ENCODE results near the gene LDLR. TPM values are rescaled to one million over a fixed set of nuclear protein-coding genes. Genes with fewer than 3 reads are reported as not detected.
"Not testable (repeated sequence)": the region's sequence is repeated elsewhere in the genome, so short reads cannot be mapped to it uniquely, and the experiment has no call there.

LDLR gene
- total RNA-seq, 2 donors from 2014 or later, result 98.2 to 139 TPM

- ATAC-seq (no peak), DNase-seq (no peak)
- Mint-ChIP-seq H3K27me3 (no peaks in the 10 kb centered on the region), H3K4me3 (peak overlapping the region; percentile 91), H3K4me1 (peaks cover 24% of the 10 kb centered on the region), H3K27ac (peak overlapping the region; percentile 98), H3K36me3 (ENCODE audit: low read depth) (no peaks in the 10 kb centered on the region)
- H3K9me3 ChIP-seq (ENCODE audit: control insufficient read depth, low read length, poor library complexity, severe bottlenecking), result no peaks in the 10 kb centered on the region
These were observed 583 bp upstream of the LDLR start for GRCh38 chr19:11088506-11089253.

- Mint-ChIP-seq H3K4me1 (peaks cover 26% of the 10 kb centered on the region), H3K4me3 (peak overlapping the region; percentile 91), H3K27ac (peak overlapping the region; percentile 98)
- not testable (repeated sequence) for H3K36me3 Mint-ChIP-seq (ENCODE audit: low read depth); DNase-seq; H3K27me3 Mint-ChIP-seq; H3K9me3 ChIP-seq (ENCODE audit: control insufficient read depth, low read length, poor library complexity, severe bottlenecking)
- peak; percentile 1 for ATAC-seq
These were observed 676 bp downstream of the LDLR start for GRCh38 chr19:11090014-11090263.

- peak overlapping the region; percentile 91 for H3K4me3 Mint-ChIP-seq
- peaks cover 28% of the 10 kb centered on the region for H3K4me1 Mint-ChIP-seq
- DNase-seq (peak; percentile 95 to 96 (median 96)), ATAC-seq (peak; percentile 80)
- no peaks in the 10 kb centered on the region for H3K36me3 Mint-ChIP-seq (ENCODE audit: low read depth)
- no peaks in the 10 kb centered on the region for H3K9me3 ChIP-seq (ENCODE audit: control insufficient read depth, low read length, poor library complexity, severe bottlenecking)
- H3K27me3 Mint-ChIP-seq, result no peaks in the 10 kb centered on the region
- H3K27ac Mint-ChIP-seq, result peak overlapping the region; percentile 98
These were observed 1.2 kb downstream of the LDLR start for GRCh38 chr19:11090264-11090996.

GRCh38 chr19:11090997-11091702, 1.9 kb downstream of the LDLR start:
- H3K27me3 Mint-ChIP-seq, result no peaks in the 10 kb centered on the region
- peaks cover 34% of the 10 kb centered on the region for H3K4me1 Mint-ChIP-seq
- H3K27ac Mint-ChIP-seq, result peak overlapping the region; percentile 98
- no peaks in the 10 kb centered on the region for H3K36me3 Mint-ChIP-seq (ENCODE audit: low read depth)
- DNase-seq, result no peak
- no peaks in the 10 kb centered on the region for H3K9me3 ChIP-seq (ENCODE audit: control insufficient read depth, low read length, poor library complexity, severe bottlenecking)
- peak overlapping the region; percentile 91 for H3K4me3 Mint-ChIP-seq
- no peak for ATAC-seq

- Mint-ChIP-seq H3K36me3 (ENCODE audit: low read depth) (no peaks in the 10 kb centered on the region), H3K4me1 (peaks cover 37% of the 10 kb centered on the region), H3K27ac (peak overlapping the region; percentile 98), H3K4me3 (peak overlapping the region; percentile 91), H3K27me3 (no peaks in the 10 kb centered on the region)
- DNase-seq, result peak; percentile 40 to 71 (median 46)
- peak; percentile 23 for ATAC-seq
- H3K9me3 ChIP-seq (ENCODE audit: control insufficient read depth, low read length, poor library complexity, severe bottlenecking), result no peaks in the 10 kb centered on the region
These were observed 2.5 kb downstream of the LDLR start for GRCh38 chr19:11091703-11092153.

- H3K27ac Mint-ChIP-seq, result peak overlapping the region; percentile 98
- no peaks in the 10 kb centered on the region for H3K27me3 Mint-ChIP-seq
- peak; percentile 22 to 51 (median 34) for DNase-seq
- H3K9me3 ChIP-seq (ENCODE audit: control insufficient read depth, low read length, poor library complexity, severe bottlenecking), result no peaks in the 10 kb centered on the region
- H3K4me3 Mint-ChIP-seq, result peak overlapping the region; percentile 67
- no peaks in the 10 kb centered on the region for H3K36me3 Mint-ChIP-seq (ENCODE audit: low read depth)
- ATAC-seq, result peak; percentile 50
- H3K4me1 Mint-ChIP-seq, result peaks cover 37% of the 10 kb centered on the region
These were observed 2.9 kb downstream of the LDLR start for GRCh38 chr19:11092181-11092538.

GRCh38 chr19:11093689-11094238, 4.5 kb downstream of the LDLR start:
- no peak for DNase-seq
- peak overlapping the region; percentile 72 for H3K4me3 Mint-ChIP-seq
- no peak for ATAC-seq
- H3K27me3 Mint-ChIP-seq, result no peaks in the 10 kb centered on the region
- H3K27ac Mint-ChIP-seq, result peak overlapping the region; percentile 98
- no peaks in the 10 kb centered on the region for H3K36me3 Mint-ChIP-seq (ENCODE audit: low read depth)
- H3K4me1 Mint-ChIP-seq, result peaks cover 37% of the 10 kb centered on the region
- H3K9me3 ChIP-seq (ENCODE audit: control insufficient read depth, low read length, poor library complexity, severe bottlenecking), result peaks cover 5% of the 10 kb centered on the region

- Mint-ChIP-seq H3K36me3 (ENCODE audit: low read depth) (no peaks in the 10 kb centered on the region), H3K4me3 (peak overlapping the region; percentile 72), H3K27me3 (no peaks in the 10 kb centered on the region), H3K27ac (peak overlapping the region; percentile 98), H3K4me1 (peaks cover 31% of the 10 kb centered on the region)
- no peak for DNase-seq
- no peak for ATAC-seq
- peaks cover 5% of the 10 kb centered on the region for H3K9me3 ChIP-seq (ENCODE audit: control insufficient read depth, low read length, poor library complexity, severe bottlenecking)
These were observed 5.2 kb downstream of the LDLR start for GRCh38 chr19:11094520-11094894.

GRCh38 chr19:11096210-11096841, 7.1 kb downstream of the LDLR start:
- no peaks in the 10 kb centered on the region for H3K27me3 Mint-ChIP-seq
- H3K36me3 Mint-ChIP-seq (ENCODE audit: low read depth), result no peaks in the 10 kb centered on the region
- peaks cover 31% of the 10 kb centered on the region for H3K4me1 Mint-ChIP-seq
- H3K27ac Mint-ChIP-seq, result peak overlapping the region; percentile 98
- DNase-seq (peak in 1 of 3 donors; percentile 20), ATAC-seq (no peak)
- peaks cover 5% of the 10 kb centered on the region for H3K9me3 ChIP-seq (ENCODE audit: control insufficient read depth, low read length, poor library complexity, severe bottlenecking)
- H3K4me3 Mint-ChIP-seq, result peak overlapping the region; percentile 75

GRCh38 chr19:11097367-11097766, 8.1 kb downstream of the LDLR start:
- H3K4me3 Mint-ChIP-seq; H3K27me3 Mint-ChIP-seq; ATAC-seq; H3K27ac Mint-ChIP-seq; H3K9me3 ChIP-seq (ENCODE audit: control insufficient read depth, low read length, poor library complexity, severe bottlenecking); H3K36me3 Mint-ChIP-seq (ENCODE audit: low read depth); DNase-seq: not testable (repeated sequence)
- H3K4me1 Mint-ChIP-seq, result peaks cover 26% of the 10 kb centered on the region

GRCh38 chr19:11098327-11098726, 9.1 kb downstream of the LDLR start:
- peaks cover 5% of the 10 kb centered on the region for H3K9me3 ChIP-seq (ENCODE audit: control insufficient read depth, low read length, poor library complexity, severe bottlenecking)
- Mint-ChIP-seq H3K4me1 (peaks cover 24% of the 10 kb centered on the region), H3K4me3 (no peak overlapping the region), H3K36me3 (ENCODE audit: low read depth) (peaks cover 2% of the 10 kb centered on the region), H3K27ac (no peak overlapping the region), H3K27me3 (no peaks in the 10 kb centered on the region)
- ATAC-seq (no peak), DNase-seq (no peak)

- Mint-ChIP-seq H3K36me3 (ENCODE audit: low read depth) (peaks cover 2% of the 10 kb centered on the region), H3K4me3 (no peak overlapping the region), H3K27ac (peak overlapping the region; percentile 4), H3K4me1 (peaks cover 24% of the 10 kb centered on the region), H3K27me3 (no peaks in the 10 kb centered on the region)
- H3K9me3 ChIP-seq (ENCODE audit: control insufficient read depth, low read length, poor library complexity, severe bottlenecking), result peaks cover 5% of the 10 kb centered on the region
- ATAC-seq, result no peak
- DNase-seq, result no peak
These were observed 9.6 kb downstream of the LDLR start for GRCh38 chr19:11098861-11099260.

- Mint-ChIP-seq H3K36me3 (ENCODE audit: low read depth) (peaks cover 2% of the 10 kb centered on the region), H3K27me3 (no peaks in the 10 kb centered on the region), H3K4me1 (peaks cover 15% of the 10 kb centered on the region), H3K27ac (no peak overlapping the region), H3K4me3 (no peak overlapping the region)
- peaks cover 5% of the 10 kb centered on the region for H3K9me3 ChIP-seq (ENCODE audit: control insufficient read depth, low read length, poor library complexity, severe bottlenecking)
- DNase-seq (no peak), ATAC-seq (no peak)
These were observed 10.8 kb downstream of the LDLR start for GRCh38 chr19:11100049-11100448.

Measured in T-helper 17 cell (primary cell).